MM.1S (cell line): Measurements from ENCODE around the gene GON4L.

Experiments
- EZH2 ChIP-seq: fragments of 300-600 bp; sonication (generic); optimal IDR thresholded peaks from 2 replicates; pipeline ENCODE3; 2017; ENCODE audit warnings: low read depth, mild to moderate bottlenecking, antibody characterized with exemption, low read length, mixed read lengths
- TF ChIP-seq, protein P1 (sequence below): fragments of 300-600 bp; sonication (generic); IDR thresholded peaks from 2 replicates; pipeline ENCODE4 v1.5.1; 2016; ENCODE audit warnings: antibody characterized with exemption, low read length, mixed read lengths

GRCh38 chr1:155850345-155850744 lies 6.7 kb downstream of the GON4L start:
- TF ChIP-seq, protein P1, sequence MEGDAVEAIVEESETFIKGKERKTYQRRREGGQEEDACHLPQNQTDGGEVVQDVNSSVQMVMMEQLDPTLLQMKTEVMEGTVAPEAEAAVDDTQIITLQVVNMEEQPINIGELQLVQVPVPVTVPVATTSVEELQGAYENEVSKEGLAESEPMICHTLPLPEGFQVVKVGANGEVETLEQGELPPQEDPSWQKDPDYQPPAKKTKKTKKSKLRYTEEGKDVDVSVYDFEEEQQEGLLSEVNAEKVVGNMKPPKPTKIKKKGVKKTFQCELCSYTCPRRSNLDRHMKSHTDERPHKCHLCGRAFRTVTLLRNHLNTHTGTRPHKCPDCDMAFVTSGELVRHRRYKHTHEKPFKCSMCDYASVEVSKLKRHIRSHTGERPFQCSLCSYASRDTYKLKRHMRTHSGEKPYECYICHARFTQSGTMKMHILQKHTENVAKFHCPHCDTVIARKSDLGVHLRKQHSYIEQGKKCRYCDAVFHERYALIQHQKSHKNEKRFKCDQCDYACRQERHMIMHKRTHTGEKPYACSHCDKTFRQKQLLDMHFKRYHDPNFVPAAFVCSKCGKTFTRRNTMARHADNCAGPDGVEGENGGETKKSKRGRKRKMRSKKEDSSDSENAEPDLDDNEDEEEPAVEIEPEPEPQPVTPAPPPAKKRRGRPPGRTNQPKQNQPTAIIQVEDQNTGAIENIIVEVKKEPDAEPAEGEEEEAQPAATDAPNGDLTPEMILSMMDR, result no peak
- no peak for TF ChIP-seq EZH2
